Testis (tissue), 3 donors: ENCODE data around the gene BCKDHB. TPM values are rescaled to one million over a fixed set of nuclear protein-coding genes. Genes with fewer than 3 reads are reported as not detected.

Experiments used
- DNase-seq: peaks from one replicate; pipeline ENCODE4 v3.0.0-alpha.2; 2019
- H3K27ac ChIP-seq, 2 donors: fragments of 200-600 bp; sonication (generic); one replicate each; pipeline ENCODE4 v1.5.1; 2019
- H3K27me3 ChIP-seq: fragments of 200-600 bp; sonication (generic); one replicate; pipeline ENCODE4 v1.5.1; 2019
- H3K36me3 ChIP-seq: fragments of 200-600 bp; sonication (generic); one replicate; pipeline ENCODE4 v1.5.1; 2017; ENCODE audit warnings: low read depth; ENCODE audit errors: missing control alignments
- H3K4me1 ChIP-seq: fragments of 200-600 bp; sonication (generic); one replicate; pipeline ENCODE4 v1.5.1; 2019
- H3K4me3 ChIP-seq, 2 donors: fragments of 200-600 bp; sonication (generic); one replicate each; pipeline ENCODE4 v1.5.1; 2017 to 2019
- H3K9me3 ChIP-seq: fragments of 200-600 bp; sonication (generic); one replicate; pipeline ENCODE4 v1.5.1; 2017
- POLR2A ChIP-seq: fragments of 450-650 bp; IDR thresholded peaks from one replicate; pipeline ENCODE4 v1.6.1; 2017; ENCODE audit warnings: antibody characterized with exemption, mild to moderate bottlenecking, moderate library complexity
- WGBS, 2 donors: methylation state at CpG; one replicate each; pipeline ENCODE4 v1.1.5; 2018; 5-methylcytosine and 5-hydroxymethylcytosine counted together
- intact Hi-C: fragments of 100-400 bp; cut with DNase I; formaldehyde crosslinking; loops from one replicate; pipeline ENCODE4 v1.15.1; 2023; ENCODE audit warnings: low total_unique reads
- polyA plus RNA-seq: library from polyadenylated mRNA; stranded (reverse); fragments of 350-450 nt; fragmentation: Illumina TruSeq; extraction: RNeasy Lipid Tissue Mini Kit (QIAGEN cat#74804); gene quantifications from one replicate; pipeline ENCODE4 v1.2.3, GENCODE V29; 2014; ENCODE audit warnings: low read depth, low replicate concordance; ENCODE audit not compliant: insufficient read depth
- total RNA-seq, 2 donors: library from RNA; depleted of rRNA; stranded (reverse); fragments of >200 nt; gene quantifications; one replicate each; pipeline ENCODE4 v1.2.3, GENCODE V29; 2016
- TF ChIP-seq, protein P1 (sequence below), 3 experiments: fragments of 450-650 bp in 2 of 3; fragments of 200-600 bp in 1 of 3; sonication (generic) in 1 of 3; IDR thresholded peaks; one replicate each; pipeline ENCODE4 v1.5.1; 2016 to 2019; ENCODE audit warnings: antibody characterized with exemption in 3 of 3, mild to moderate bottlenecking in 2 of 3, moderate library complexity in 1 of 3

BCKDHB gene
- total and polyA plus RNA-seq, 3 donors from 2014 or later = 22.6 to 29.0 (median 23.3) TPM

DNA sequence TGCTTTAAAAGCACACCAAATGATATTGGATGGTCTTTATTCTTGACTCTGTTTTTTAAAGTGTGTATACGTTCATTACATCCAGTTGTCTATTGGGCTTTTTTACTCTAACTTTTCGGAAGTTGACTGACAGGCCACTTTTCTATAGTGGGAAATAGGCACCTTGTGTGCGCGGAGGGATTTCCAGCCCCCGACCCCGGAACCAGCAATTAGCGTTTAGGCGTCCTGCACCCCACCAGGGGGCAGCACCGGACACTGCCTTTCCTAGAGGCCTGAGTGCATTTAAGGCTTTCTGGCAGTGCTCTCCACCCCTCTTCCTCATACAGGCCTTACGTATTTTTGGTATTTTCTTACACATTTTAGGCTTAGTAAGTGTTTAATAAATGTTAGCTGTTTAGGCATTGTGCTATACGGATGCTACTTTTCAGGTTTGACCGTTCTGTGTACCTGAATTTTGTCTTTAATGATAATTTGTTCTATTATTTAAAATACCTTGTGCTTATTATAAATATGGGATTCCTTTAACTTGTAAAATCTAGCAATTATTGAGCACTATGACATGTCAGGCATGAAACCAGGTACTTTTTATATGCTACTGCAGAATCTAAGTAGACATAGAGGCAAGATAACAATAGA, 231.8 kb downstream of the BCKDHB start:
- Histone ChIP-seq H3K27ac (no peak overlapping the region), H3K4me1 (no peaks in the 10 kb centered on the region), H3K9me3 (no peaks in the 10 kb centered on the region), H3K4me3 (no peak overlapping the region), H3K27me3 (no peaks in the 10 kb centered on the region), H3K36me3 (no peaks in the 10 kb centered on the region)
- intact Hi-C loops = no loop called here
- peak; percentile 83 for DNase-seq
- WGBS, 2 donors = 36 to 54% methylated on average over 11 to 12 of the region's 12 CpGs
- TF ChIP-seq, protein P1, sequence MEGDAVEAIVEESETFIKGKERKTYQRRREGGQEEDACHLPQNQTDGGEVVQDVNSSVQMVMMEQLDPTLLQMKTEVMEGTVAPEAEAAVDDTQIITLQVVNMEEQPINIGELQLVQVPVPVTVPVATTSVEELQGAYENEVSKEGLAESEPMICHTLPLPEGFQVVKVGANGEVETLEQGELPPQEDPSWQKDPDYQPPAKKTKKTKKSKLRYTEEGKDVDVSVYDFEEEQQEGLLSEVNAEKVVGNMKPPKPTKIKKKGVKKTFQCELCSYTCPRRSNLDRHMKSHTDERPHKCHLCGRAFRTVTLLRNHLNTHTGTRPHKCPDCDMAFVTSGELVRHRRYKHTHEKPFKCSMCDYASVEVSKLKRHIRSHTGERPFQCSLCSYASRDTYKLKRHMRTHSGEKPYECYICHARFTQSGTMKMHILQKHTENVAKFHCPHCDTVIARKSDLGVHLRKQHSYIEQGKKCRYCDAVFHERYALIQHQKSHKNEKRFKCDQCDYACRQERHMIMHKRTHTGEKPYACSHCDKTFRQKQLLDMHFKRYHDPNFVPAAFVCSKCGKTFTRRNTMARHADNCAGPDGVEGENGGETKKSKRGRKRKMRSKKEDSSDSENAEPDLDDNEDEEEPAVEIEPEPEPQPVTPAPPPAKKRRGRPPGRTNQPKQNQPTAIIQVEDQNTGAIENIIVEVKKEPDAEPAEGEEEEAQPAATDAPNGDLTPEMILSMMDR (IDR thresholded peaks at IDR 0.05) = peak; percentile 50 to 76 (median 58)
- TF ChIP-seq POLR2A = no peak

DNA sequence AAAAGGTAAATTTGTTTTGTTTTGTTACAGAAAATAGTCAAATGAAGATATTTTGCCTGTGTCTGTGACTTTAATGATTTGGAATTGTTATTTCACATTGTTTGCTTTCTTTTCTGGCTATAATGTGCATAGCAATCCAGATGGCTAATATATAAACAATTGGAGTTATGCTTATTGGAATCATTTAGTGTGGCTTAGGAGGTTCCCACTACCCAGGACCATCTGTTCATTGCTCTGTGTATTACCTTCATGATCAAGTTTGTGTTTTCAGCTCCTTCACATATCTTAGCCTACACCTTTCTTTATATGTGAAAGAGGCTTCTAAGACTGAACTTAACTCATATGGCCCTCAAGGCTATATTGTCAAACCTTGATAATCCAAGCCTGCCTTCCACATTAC, 232.9 kb downstream of the BCKDHB start:
- Histone ChIP-seq H3K27me3 (no peaks in the 10 kb centered on the region), H3K9me3 (no peaks in the 10 kb centered on the region), H3K36me3 (no peaks in the 10 kb centered on the region), H3K27ac (no peak overlapping the region), H3K4me1 (no peaks in the 10 kb centered on the region), H3K4me3 (no peak overlapping the region)
- DNase-seq = no peak
- no peak for TF ChIP-seq POLR2A
- TF ChIP-seq, protein P1 (IDR thresholded peaks at IDR 0.05) = no peak
- intact Hi-C loops = no loop called here

DNA sequence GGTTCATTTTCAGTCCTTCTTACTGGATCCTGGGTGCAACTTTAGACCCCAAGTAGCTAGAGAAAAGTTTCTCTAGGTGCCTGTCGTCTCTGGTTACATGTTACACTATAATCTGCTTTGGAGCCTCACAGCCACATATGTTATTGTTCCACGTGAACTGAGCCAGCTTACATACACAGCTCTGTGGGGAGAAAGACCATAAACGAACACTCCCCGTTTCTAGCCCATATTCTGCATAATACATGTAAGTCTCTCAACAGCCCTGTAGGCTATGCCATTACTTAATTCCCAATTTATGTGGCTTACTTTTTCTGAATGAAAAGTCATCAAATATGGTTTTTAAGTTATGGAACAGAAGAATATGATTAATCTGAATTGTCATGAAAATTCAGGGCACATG, 233.8 kb downstream of the BCKDHB start:
- Histone ChIP-seq H3K9me3 (no peaks in the 10 kb centered on the region), H3K36me3 (no peaks in the 10 kb centered on the region), H3K27ac (no peak overlapping the region), H3K27me3 (no peaks in the 10 kb centered on the region), H3K4me1 (no peaks in the 10 kb centered on the region), H3K4me3 (no peak overlapping the region)
- intact Hi-C loops = no loop called here
- TF ChIP-seq POLR2A = no peak
- TF ChIP-seq, protein P1 (IDR thresholded peaks at IDR 0.05) = no peak
- WGBS, 2 donors = 87 to 89% methylated on average over 4 of the region's 4 CpGs
- no peak for DNase-seq

DNA sequence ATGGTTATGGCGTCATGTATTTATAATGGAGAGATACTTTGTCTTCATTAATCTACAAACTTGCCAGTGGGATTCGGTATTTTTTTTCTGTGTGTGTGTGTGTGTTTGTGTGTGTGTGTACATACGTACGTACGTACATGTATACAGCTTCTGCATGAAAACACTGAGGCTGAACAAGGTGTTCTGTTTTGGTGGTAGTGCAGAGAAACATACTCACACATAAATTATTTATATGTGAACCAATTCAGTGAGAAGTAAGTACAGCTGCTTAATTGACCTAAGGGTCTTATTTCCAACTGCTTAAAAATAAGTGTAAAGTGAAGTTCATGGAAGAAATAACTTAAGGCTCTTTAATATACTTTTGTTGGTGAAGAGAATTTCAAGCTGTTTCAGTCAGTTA, 234.2 kb downstream of the BCKDHB start:
- Histone ChIP-seq H3K4me3 (no peak overlapping the region), H3K4me1 (no peaks in the 10 kb centered on the region), H3K9me3 (no peaks in the 10 kb centered on the region), H3K27me3 (no peaks in the 10 kb centered on the region), H3K27ac (no peak overlapping the region), H3K36me3 (no peaks in the 10 kb centered on the region)
- TF ChIP-seq POLR2A = no peak
- TF ChIP-seq, protein P1 (IDR thresholded peaks at IDR 0.05) = no peak
- 68 to 84% methylated on average over 5 of the region's 5 CpGs for WGBS, 2 donors
- no peak for DNase-seq
- intact Hi-C loops = no loop called here

DNA sequence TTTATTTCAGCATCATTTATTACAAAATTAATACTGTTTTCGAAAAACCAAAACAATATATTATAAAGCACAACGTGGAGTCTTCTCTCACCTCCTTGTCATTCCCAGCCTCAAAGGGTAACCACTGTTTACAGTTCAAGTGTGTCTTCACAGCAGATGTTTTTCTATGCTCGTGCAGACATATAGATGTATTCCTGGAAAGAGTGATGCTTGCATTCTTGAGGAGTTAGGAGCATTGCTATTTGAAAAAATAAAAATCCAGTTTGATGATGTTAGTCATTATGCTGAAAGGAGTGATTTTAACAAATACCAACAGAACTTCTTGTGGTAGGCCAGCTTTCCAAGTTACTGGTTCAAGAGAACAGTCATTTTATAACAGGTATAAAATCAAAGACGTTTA, 234.9 kb downstream of the BCKDHB start:
- intact Hi-C loops = no loop called here
- Histone ChIP-seq H3K9me3 (no peaks in the 10 kb centered on the region), H3K4me1 (no peaks in the 10 kb centered on the region), H3K36me3 (no peaks in the 10 kb centered on the region), H3K27ac (no peak overlapping the region), H3K27me3 (no peaks in the 10 kb centered on the region), H3K4me3 (no peak overlapping the region)
- whole genome bisulfite sequencing, 2 donors = 55 to 63% methylated on average over 4 of the region's 4 CpGs
- no peak for DNase-seq
- no peak for TF ChIP-seq POLR2A
- TF ChIP-seq, protein P1 (IDR thresholded peaks at IDR 0.05) = no peak
